HG02610 (cell line): ENCODE data around the gene GRM2.

Experiments used
- ATAC-seq: cut with Tn5 transposase; IDR thresholded peaks from one replicate; pipeline ENCODE4 v1.9.1; 2021; ENCODE audit warnings: mild to moderate bottlenecking, moderate library complexity; ENCODE audit not compliant: unreplicated experiment

The GRM2 gene

GRCh38 chr3:51679777-51680176 is 27.1 kb upstream of the GRM2 start:
- no peak for ATAC-seq

GRCh38 chr3:51680196-51680595 is 26.7 kb upstream of the GRM2 start:
- no peak for ATAC-seq

GRCh38 chr3:51680663-51681230 is 26.1 kb upstream of the GRM2 start:
- ATAC-seq: no peak

GRCh38 chr3:51681453-51681852 is 25.4 kb upstream of the GRM2 start:
- no peak for ATAC-seq

- peak; percentile 76 for ATAC-seq
Measured at GRCh38 chr3:51682079-51682478, 24.8 kb upstream of the GRM2 start.

- no peak for ATAC-seq
Measured at GRCh38 chr3:51682526-51682925, 24.3 kb upstream of the GRM2 start.

- ATAC-seq: no peak
Measured at GRCh38 chr3:51683566-51683965, 23.3 kb upstream of the GRM2 start.

GRCh38 chr3:51684971-51685751 is 21.7 kb upstream of the GRM2 start:
- no peak for ATAC-seq

GRCh38 chr3:51686056-51686455 is 20.8 kb upstream of the GRM2 start:
- ATAC-seq: no peak

GRCh38 chr3:51686512-51687215 is 20.2 kb upstream of the GRM2 start:
- peak; percentile 49 for ATAC-seq

GRCh38 chr3:51687431-51688205 is 19.2 kb upstream of the GRM2 start:
- ATAC-seq: no peak

GRCh38 chr3:51688206-51688600 is 18.7 kb upstream of the GRM2 start:
- ATAC-seq: no peak

- no peak for ATAC-seq
Measured at GRCh38 chr3:51691021-51691420, 15.8 kb upstream of the GRM2 start.

GRCh38 chr3:51691949-51692348 is 14.9 kb upstream of the GRM2 start:
- no peak for ATAC-seq

- no peak for ATAC-seq
Measured at GRCh38 chr3:51692980-51693395, 13.9 kb upstream of the GRM2 start.

- ATAC-seq: no peak
Measured at GRCh38 chr3:51696954-51697353, 9.9 kb upstream of the GRM2 start.

- ATAC-seq: no peak
Measured at GRCh38 chr3:51698209-51698608, 8.7 kb upstream of the GRM2 start.

- ATAC-seq: no peak
Measured at GRCh38 chr3:51700403-51700802, 6.5 kb upstream of the GRM2 start.

- no peak for ATAC-seq
Measured at GRCh38 chr3:51702156-51702555, 4.7 kb upstream of the GRM2 start.

- ATAC-seq: no peak
Measured at GRCh38 chr3:51703068-51703760, 3.7 kb upstream of the GRM2 start.
